H9 (cell line): ENCODE results near the gene CD80. TPM values are rescaled to one million over a fixed set of nuclear protein-coding genes. Genes with fewer than 3 reads are reported as not detected.

Source experiments
- DNase-seq: peaks from one replicate; pipeline ENCODE4 v3.0.0-alpha.2; 2017
- H2AFZ ChIP-seq: one replicate; pipeline ENCODE4 v1.6.1; 2013; ENCODE audit warnings: mild to moderate bottlenecking, low read length, control low read depth, moderate library complexity
- H2AK5ac ChIP-seq: 2 replicates; pipeline ENCODE4 v1.6.1; 2013; ENCODE audit warnings: low read length, control low read depth, mixed read lengths; ENCODE audit not compliant: insufficient read length
- H2BK120ac ChIP-seq: one replicate; pipeline ENCODE4 v1.6.1; 2013; ENCODE audit warnings: low read depth, mild to moderate bottlenecking, low read length, control low read depth, inconsistent platforms; ENCODE audit not compliant: poor library complexity, severe bottlenecking
- H2BK12ac ChIP-seq: 2 replicates; pipeline ENCODE4 v1.6.1; 2013; ENCODE audit warnings: low read length, control low read depth, mixed read lengths, low read depth; ENCODE audit not compliant: insufficient read length
- H2BK15ac ChIP-seq: 2 replicates; pipeline ENCODE4 v1.6.1; 2013; ENCODE audit warnings: low read depth, low read length, control low read depth
- H2BK20ac ChIP-seq: one replicate; pipeline ENCODE4 v1.6.1; 2013; ENCODE audit warnings: low read depth, mild to moderate bottlenecking, low read length, control low read depth, inconsistent platforms; ENCODE audit not compliant: poor library complexity, severe bottlenecking
- H2BK5ac ChIP-seq: 2 replicates; pipeline ENCODE4 v1.6.1; 2013; ENCODE audit warnings: low read length, control low read depth, mixed read lengths; ENCODE audit not compliant: insufficient read length
- H3K14ac ChIP-seq: 2 replicates; pipeline ENCODE4 v1.6.1; 2013; ENCODE audit warnings: low read length, control low read depth; ENCODE audit not compliant: insufficient read depth
- H3K18ac ChIP-seq: 2 replicates; pipeline ENCODE4 v1.6.1; 2013; ENCODE audit warnings: low read depth, mild to moderate bottlenecking, mixed read lengths, low read length, control low read depth; ENCODE audit not compliant: insufficient read length
- H3K23ac ChIP-seq: 2 replicates; pipeline ENCODE4 v1.6.1; 2013; ENCODE audit warnings: low read length, control low read depth, mixed read lengths, low read depth; ENCODE audit not compliant: insufficient read length
- H3K23me2 ChIP-seq: 2 replicates; pipeline ENCODE4 v1.6.1; 2013; ENCODE audit warnings: low read depth, mild to moderate bottlenecking, mixed read lengths, low read length, control low read depth; ENCODE audit not compliant: insufficient read length, poor library complexity, severe bottlenecking
- H3K27ac ChIP-seq: 2 replicates; pipeline ENCODE4 v1.5.1; 2013; ENCODE audit warnings: low read length, control low read depth, mixed read lengths, low read depth; ENCODE audit not compliant: insufficient read length
- H3K27me3 ChIP-seq: 2 replicates; pipeline ENCODE4 v1.6.1; 2013; ENCODE audit warnings: low read length, control low read depth, inconsistent platforms; ENCODE audit not compliant: insufficient read depth
- H3K4ac ChIP-seq: 2 replicates; pipeline ENCODE4 v1.6.1; 2013; ENCODE audit warnings: low read depth, mild to moderate bottlenecking, control low read depth, inconsistent platforms, low read length, moderate library complexity
- H3K4me1 ChIP-seq: 2 replicates; pipeline ENCODE4 v1.6.1; 2013; ENCODE audit warnings: low read length, control low read depth, inconsistent platforms; ENCODE audit not compliant: insufficient read depth
- H3K4me2 ChIP-seq: 2 replicates; pipeline ENCODE4 v1.6.1; 2013; ENCODE audit warnings: low read length, control low read depth, mixed read lengths; ENCODE audit not compliant: insufficient read length, insufficient read depth
- H3K56ac ChIP-seq: 2 replicates; pipeline ENCODE4 v1.6.1; 2013; ENCODE audit warnings: low read depth, mild to moderate bottlenecking, mixed read lengths, low read length, control low read depth; ENCODE audit not compliant: insufficient read length
- H3K79me1 ChIP-seq: 2 replicates; pipeline ENCODE4 v1.6.1; 2013; ENCODE audit warnings: low read depth, mild to moderate bottlenecking, moderate library complexity, low read length, control low read depth, inconsistent platforms; ENCODE audit not compliant: insufficient read depth, poor library complexity, severe bottlenecking
- H3K79me2 ChIP-seq: 2 replicates; pipeline ENCODE4 v1.6.1; 2013; ENCODE audit warnings: low read length, control low read depth, inconsistent platforms; ENCODE audit not compliant: insufficient read depth
- H3K9ac ChIP-seq: 2 replicates; pipeline ENCODE4 v1.6.1; 2013; ENCODE audit warnings: low read length, control low read depth, mixed read lengths; ENCODE audit not compliant: insufficient read length; ENCODE audit errors: extremely low read depth
- H3K9me3 ChIP-seq: one replicate; pipeline ENCODE4 v1.6.1; 2013; ENCODE audit warnings: low read depth, low read length, inconsistent platforms; ENCODE audit not compliant: control insufficient read depth
- H3T11ph ChIP-seq: one replicate; pipeline ENCODE4 v1.6.1; 2013; ENCODE audit warnings: mild to moderate bottlenecking, low read length, control low read depth, inconsistent platforms
- H4K20me1 ChIP-seq: one replicate; pipeline ENCODE4 v1.6.1; 2013; ENCODE audit not compliant: control insufficient read depth, insufficient read length, insufficient read depth
- H4K5ac ChIP-seq: 2 replicates; pipeline ENCODE4 v1.6.1; 2013; ENCODE audit warnings: low read depth, mild to moderate bottlenecking, mixed read lengths, low read length, control low read depth; ENCODE audit not compliant: insufficient read length
- H4K8ac ChIP-seq: replicated peaks from 2 replicates; pipeline ENCODE4 v1.6.1; 2013; ENCODE audit warnings: low read length, control low read depth, mixed read lengths, low read depth; ENCODE audit not compliant: insufficient read length
- H4K91ac ChIP-seq: 2 replicates; pipeline ENCODE4 v1.6.1; 2013; ENCODE audit warnings: low read depth, mild to moderate bottlenecking, moderate library complexity, mixed read lengths, low read length, control low read depth; ENCODE audit not compliant: insufficient read length
- H3K27ac Mint-ChIP-seq, 3 experiments: 2 replicates in 2 of 3; 3 replicates in 1 of 3; pipeline ENCODE4 v1.8.0; 2020 to 2021; ENCODE audit warnings: mixed read lengths in 3 of 3, mild to moderate bottlenecking in 1 of 3, moderate library complexity in 1 of 3
- H3K27me3 Mint-ChIP-seq: 2 replicates; pipeline ENCODE4 v1.8.0; 2021; ENCODE audit warnings: low read depth, mild to moderate bottlenecking, moderate library complexity, mixed read lengths
- H3K36me3 Mint-ChIP-seq, 3 experiments: 2 replicates in 2 of 3; 3 replicates in 1 of 3; pipeline ENCODE4 v1.8.0; 2020 to 2021; ENCODE audit warnings: low read depth in 3 of 3, mixed read lengths in 3 of 3; ENCODE audit not compliant: insufficient read depth in 1 of 3
- H3K4me1 Mint-ChIP-seq, 2 experiments: 2 replicates each; pipeline ENCODE4 v1.8.0; 2020; ENCODE audit warnings: mixed read lengths in 2 of 2
- H3K4me3 Mint-ChIP-seq, 2 experiments: 2 replicates in 1 of 2; 3 replicates in 1 of 2; pipeline ENCODE4 v1.8.0; 2020 to 2021; ENCODE audit warnings: mild to moderate bottlenecking in 2 of 2, mixed read lengths in 2 of 2, moderate library complexity in 1 of 2
- H3K9me3 Mint-ChIP-seq, 2 experiments: 2 replicates in 1 of 2; 3 replicates in 1 of 2; pipeline ENCODE4 v1.8.0; 2020; ENCODE audit warnings: mild to moderate bottlenecking in 2 of 2, mixed read lengths in 2 of 2, moderate library complexity in 1 of 2
- total RNA-seq: library from RNA; stranded (reverse); gene quantifications from 2 replicates; pipeline ENCODE4 v1.2.1, GENCODE V29; 2021
- TF ChIP-seq, protein P1 (sequence below): fragments of 200-600 bp; sonication (generic); conservative IDR thresholded peaks from 3 replicates; pipeline ENCODE4 v1.8.0; 2021; ENCODE audit warnings: antibody characterized with exemption, mild to moderate bottlenecking

Gene CD80
- total RNA-seq, 1 experiment from 2014 or later = not detected

- peaks cover 8% of the 10 kb centered on the region for H3K27me3 Mint-ChIP-seq
- no peak overlapping the region for H2BK5ac ChIP-seq
- H3K79me1 ChIP-seq = no peaks in the 10 kb centered on the region
- no peak overlapping the region for H3K14ac ChIP-seq
- no peak overlapping the region for H3K27ac Mint-ChIP-seq
- H3K23ac ChIP-seq = no peak overlapping the region
- TF ChIP-seq, protein P1, sequence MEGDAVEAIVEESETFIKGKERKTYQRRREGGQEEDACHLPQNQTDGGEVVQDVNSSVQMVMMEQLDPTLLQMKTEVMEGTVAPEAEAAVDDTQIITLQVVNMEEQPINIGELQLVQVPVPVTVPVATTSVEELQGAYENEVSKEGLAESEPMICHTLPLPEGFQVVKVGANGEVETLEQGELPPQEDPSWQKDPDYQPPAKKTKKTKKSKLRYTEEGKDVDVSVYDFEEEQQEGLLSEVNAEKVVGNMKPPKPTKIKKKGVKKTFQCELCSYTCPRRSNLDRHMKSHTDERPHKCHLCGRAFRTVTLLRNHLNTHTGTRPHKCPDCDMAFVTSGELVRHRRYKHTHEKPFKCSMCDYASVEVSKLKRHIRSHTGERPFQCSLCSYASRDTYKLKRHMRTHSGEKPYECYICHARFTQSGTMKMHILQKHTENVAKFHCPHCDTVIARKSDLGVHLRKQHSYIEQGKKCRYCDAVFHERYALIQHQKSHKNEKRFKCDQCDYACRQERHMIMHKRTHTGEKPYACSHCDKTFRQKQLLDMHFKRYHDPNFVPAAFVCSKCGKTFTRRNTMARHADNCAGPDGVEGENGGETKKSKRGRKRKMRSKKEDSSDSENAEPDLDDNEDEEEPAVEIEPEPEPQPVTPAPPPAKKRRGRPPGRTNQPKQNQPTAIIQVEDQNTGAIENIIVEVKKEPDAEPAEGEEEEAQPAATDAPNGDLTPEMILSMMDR = no peak
- H3K23me2 ChIP-seq = peaks cover 10% of the 10 kb centered on the region
- H2BK15ac ChIP-seq = no peak overlapping the region
- no peaks in the 10 kb centered on the region for H3K9me3 ChIP-seq
- no peaks in the 10 kb centered on the region; a peak in 1 of 5 replicates for H3K9me3 Mint-ChIP-seq
- no peak overlapping the region for H2AK5ac ChIP-seq
- H3K4me2 ChIP-seq = no peak overlapping the region
- H3K4ac ChIP-seq = no peak overlapping the region
- H4K8ac ChIP-seq = no peak overlapping the region
- H4K20me1 ChIP-seq = no peaks in the 10 kb centered on the region
- no peaks in the 10 kb centered on the region for H3K79me2 ChIP-seq
- H2BK12ac ChIP-seq = no peak overlapping the region
- H3K27ac ChIP-seq = no peak overlapping the region
- H2BK20ac ChIP-seq = no peak overlapping the region
- no peak overlapping the region for H3K9ac ChIP-seq
- peaks cover 3% of the 10 kb centered on the region; the same call in 1 of the 2 replicates for H3K27me3 ChIP-seq
- no peaks in the 10 kb centered on the region for H3K36me3 Mint-ChIP-seq
- H4K5ac ChIP-seq = no peak overlapping the region
- H2AFZ ChIP-seq = no peak overlapping the region
- no peak overlapping the region for H3T11ph ChIP-seq
- H2BK120ac ChIP-seq = no peak overlapping the region
- H3K56ac ChIP-seq = no peak overlapping the region
- H4K91ac ChIP-seq = no peak overlapping the region
- H3K4me1 ChIP-seq = peaks cover 3% of the 10 kb centered on the region
- H3K4me3 Mint-ChIP-seq = no peak overlapping the region
- H3K4me1 Mint-ChIP-seq = peaks cover 8 to 12% of the 10 kb centered on the region in 2 experiments
- H3K18ac ChIP-seq = no peak overlapping the region
- no peak for DNase-seq
Measured at GRCh38 chr3:119575507-119575906, 16.1 kb upstream of the CD80 start.
